Central memory CD8-positive, alpha-beta T cell (primary cell): ENCODE results near the gene GAGE10.
"Not testable (repeated sequence)": the region's sequence is repeated elsewhere in the genome, so short reads cannot be mapped to it uniquely, and the experiment has no call there.

Source experiments
- ATAC-seq: fragments of 150-1000 bp; cut with Tn5 transposase; replicated peaks from 2 replicates; pipeline ENCODE4 v1.10.0; 2022; ENCODE audit warnings: mild to moderate bottlenecking, moderate FRiP score, moderate number of reproducible peaks; ENCODE audit not compliant: poor library complexity, severe bottlenecking; ENCODE audit errors: extremely low read depth
- DNase-seq, 2 donors: peaks; one replicate each; pipeline ENCODE4 v3.0.0; 2021; ENCODE audit warnings: low spot score in 2 of 2
- H3K27ac Mint-ChIP-seq: one replicate; pipeline ENCODE4 v1.8.0; 2022; ENCODE audit warnings: low read depth, mild to moderate bottlenecking, moderate library complexity, mixed read lengths
- H3K27me3 Mint-ChIP-seq: one replicate; pipeline ENCODE4 v1.8.0; 2022; ENCODE audit warnings: mixed read lengths
- H3K36me3 Mint-ChIP-seq: one replicate; pipeline ENCODE4 v1.8.0; 2022; ENCODE audit warnings: mild to moderate bottlenecking, moderate library complexity, mixed read lengths; ENCODE audit not compliant: insufficient read depth
- H3K4me1 Mint-ChIP-seq: one replicate; pipeline ENCODE4 v1.8.0; 2022; ENCODE audit warnings: mixed read lengths
- H3K4me3 Mint-ChIP-seq: one replicate; pipeline ENCODE4 v1.8.0; 2022; ENCODE audit warnings: mild to moderate bottlenecking, moderate library complexity, mixed read lengths
- H3K9me3 Mint-ChIP-seq: one replicate; pipeline ENCODE4 v1.8.0; 2022; ENCODE audit warnings: mixed read lengths

GAGE10 gene

GRCh38 chrX:49284212-49284611, 19.2 kb upstream of the GAGE10 start:
- peak overlapping the region; percentile 62 for H3K27ac Mint-ChIP-seq
- H3K4me1 Mint-ChIP-seq, result peaks cover 21% of the 10 kb centered on the region
- peaks cover 7% of the 10 kb centered on the region for H3K36me3 Mint-ChIP-seq
- no peak for DNase-seq
- ATAC-seq, result no peak
- H3K27me3 Mint-ChIP-seq, result no peaks in the 10 kb centered on the region
- H3K4me3 Mint-ChIP-seq, result no peak overlapping the region
- H3K9me3 Mint-ChIP-seq, result no peaks in the 10 kb centered on the region

- no peaks in the 10 kb centered on the region for H3K9me3 Mint-ChIP-seq
- H3K36me3 Mint-ChIP-seq, result peaks cover 4% of the 10 kb centered on the region
- no peak overlapping the region for H3K27ac Mint-ChIP-seq
- H3K4me1 Mint-ChIP-seq, result peaks cover 21% of the 10 kb centered on the region
- no peak for DNase-seq
- H3K4me3 Mint-ChIP-seq, result no peak overlapping the region
- no peak for ATAC-seq
- no peaks in the 10 kb centered on the region for H3K27me3 Mint-ChIP-seq
Measured at GRCh38 chrX:49286136-49286535, 17.3 kb upstream of the GAGE10 start.

- H3K4me1 Mint-ChIP-seq, result peaks cover 22% of the 10 kb centered on the region
- H3K27ac Mint-ChIP-seq, result no peak overlapping the region
- no peak overlapping the region for H3K4me3 Mint-ChIP-seq
- no peaks in the 10 kb centered on the region for H3K27me3 Mint-ChIP-seq
- H3K9me3 Mint-ChIP-seq, result no peaks in the 10 kb centered on the region
- no peak for ATAC-seq
- H3K36me3 Mint-ChIP-seq, result peaks cover 4% of the 10 kb centered on the region
- no peak for DNase-seq
Measured at GRCh38 chrX:49286581-49286980, 16.9 kb upstream of the GAGE10 start.

DNA sequence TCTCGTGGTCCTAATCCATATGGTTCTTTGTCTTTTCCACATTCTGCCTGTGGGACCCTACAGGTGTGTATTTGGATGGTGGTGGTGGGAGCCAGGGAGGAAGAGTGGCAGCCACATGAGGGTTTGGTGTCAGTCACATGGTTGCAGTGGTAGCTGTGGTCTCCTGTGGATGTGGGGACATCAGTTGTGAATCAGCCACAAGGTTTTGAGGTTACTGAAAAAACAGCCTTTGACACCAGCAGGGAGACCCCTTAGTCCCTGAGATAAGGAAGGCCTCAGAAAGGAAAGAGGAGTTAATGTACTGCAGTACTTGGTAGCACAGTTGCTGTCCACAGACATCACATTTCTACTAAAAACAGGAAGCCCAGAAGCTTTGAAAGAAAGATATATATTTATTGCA, 15.8 kb upstream of the GAGE10 start:
- ATAC-seq (no peak), DNase-seq (no peak)
- Mint-ChIP-seq H3K4me1 (peaks cover 23% of the 10 kb centered on the region), H3K9me3 (no peaks in the 10 kb centered on the region), H3K36me3 (peaks cover 4% of the 10 kb centered on the region), H3K27me3 (no peaks in the 10 kb centered on the region), H3K27ac (no peak overlapping the region), H3K4me3 (no peak overlapping the region)

- H3K27ac Mint-ChIP-seq, result no peak overlapping the region
- no peaks in the 10 kb centered on the region for H3K9me3 Mint-ChIP-seq
- no peak for DNase-seq
- peaks cover 23% of the 10 kb centered on the region for H3K4me1 Mint-ChIP-seq
- no peak overlapping the region for H3K4me3 Mint-ChIP-seq
- no peaks in the 10 kb centered on the region for H3K27me3 Mint-ChIP-seq
- no peaks in the 10 kb centered on the region for H3K36me3 Mint-ChIP-seq
- no peak for ATAC-seq
Measured at GRCh38 chrX:49290215-49290614, 13.2 kb upstream of the GAGE10 start.

- Mint-ChIP-seq H3K4me3 (no peak overlapping the region), H3K36me3 (no peaks in the 10 kb centered on the region), H3K27ac (peak overlapping the region; percentile 68), H3K9me3 (no peaks in the 10 kb centered on the region), H3K27me3 (no peaks in the 10 kb centered on the region), H3K4me1 (peaks cover 23% of the 10 kb centered on the region)
- ATAC-seq, result peak; percentile 64
- DNase-seq, result peak; percentile 57
Measured at GRCh38 chrX:49291615-49292337, 11.7 kb upstream of the GAGE10 start.

DNA sequence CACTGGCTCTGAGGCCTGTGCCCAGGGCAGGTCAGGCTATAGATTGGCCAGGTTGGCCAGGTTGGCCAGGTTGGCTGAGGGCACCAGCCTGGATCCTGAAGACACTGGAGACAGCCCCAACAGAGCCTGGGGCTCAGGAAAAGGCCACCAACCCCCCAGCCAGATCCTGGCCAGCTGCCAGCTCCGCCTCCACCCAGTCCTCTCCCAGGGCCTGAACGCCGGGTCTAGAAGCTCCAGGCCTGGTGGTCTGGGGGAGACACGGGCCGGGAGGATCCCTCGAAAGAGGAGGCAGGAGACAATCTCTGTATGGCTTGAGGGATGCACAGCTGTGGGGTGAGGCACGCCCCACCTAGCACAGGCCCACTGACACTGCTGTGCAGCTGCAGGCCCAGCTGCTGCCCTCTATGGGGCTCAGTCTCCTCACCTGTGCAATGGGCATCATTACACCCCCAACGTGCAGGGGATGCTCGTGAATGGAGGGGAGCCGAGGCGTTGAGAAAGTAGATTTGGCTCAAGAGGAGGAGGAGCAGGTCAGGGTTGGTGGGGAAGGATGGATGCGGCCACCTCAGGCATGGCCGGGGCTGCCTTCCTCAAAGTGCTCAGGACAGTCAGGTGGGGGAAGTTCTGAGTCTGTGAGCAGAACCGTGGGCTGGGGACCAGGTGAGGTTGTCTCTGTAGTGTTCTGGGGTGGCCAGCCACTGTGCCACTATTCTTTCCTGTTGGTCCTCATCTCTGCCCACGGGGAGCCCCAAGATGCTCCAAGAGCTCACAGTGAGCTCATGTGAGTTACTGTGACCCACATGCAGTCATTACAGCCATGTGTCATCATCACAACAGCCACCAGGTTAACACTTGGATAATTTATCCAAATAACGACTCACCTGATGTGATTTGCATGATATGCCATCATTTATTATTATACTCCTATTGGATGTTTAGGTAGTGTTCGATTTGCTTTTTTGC, 10.8 kb upstream of the GAGE10 start:
- no peaks in the 10 kb centered on the region for H3K27me3 Mint-ChIP-seq
- H3K4me1 Mint-ChIP-seq, result peaks cover 19% of the 10 kb centered on the region
- DNase-seq (no peak), ATAC-seq (no peak)
- no peaks in the 10 kb centered on the region for H3K36me3 Mint-ChIP-seq
- H3K4me3 Mint-ChIP-seq, result no peak overlapping the region
- no peaks in the 10 kb centered on the region for H3K9me3 Mint-ChIP-seq
- peak overlapping the region; percentile 68 for H3K27ac Mint-ChIP-seq

- not testable (repeated sequence) for H3K27ac Mint-ChIP-seq, H3K4me1 Mint-ChIP-seq, H3K9me3 Mint-ChIP-seq, ATAC-seq, H3K4me3 Mint-ChIP-seq, DNase-seq, H3K36me3 Mint-ChIP-seq, H3K27me3 Mint-ChIP-seq
Measured at GRCh38 chrX:49299293-49299692, 4.2 kb upstream of the GAGE10 start.

- Mint-ChIP-seq H3K36me3 (peaks cover 2% of the 10 kb centered on the region), H3K27me3 (no peaks in the 10 kb centered on the region)
- ATAC-seq, result no peak
Measured at GRCh38 chrX:49300703-49301102, 2.7 kb upstream of the GAGE10 start.

DNA sequence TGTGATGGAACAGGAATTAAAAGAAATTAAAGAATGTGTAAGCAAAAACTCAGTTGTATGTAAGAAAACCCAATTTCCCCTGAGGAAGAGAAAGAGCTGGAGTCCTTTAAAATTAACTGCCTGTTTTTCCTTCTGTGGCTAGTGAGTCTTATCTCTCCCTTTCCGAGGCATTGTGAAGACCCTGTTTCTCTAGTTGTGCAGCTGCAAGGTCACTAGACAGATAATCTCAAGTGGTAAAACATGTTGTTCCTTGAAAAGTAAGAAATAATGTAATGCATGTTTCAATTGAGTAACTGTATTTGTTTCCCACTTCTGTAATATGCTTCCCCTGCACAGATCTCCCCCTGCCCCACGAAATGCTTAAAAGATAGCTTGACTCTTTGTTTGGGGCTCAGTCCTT, 4.3 kb downstream of the GAGE10 start:
- not testable (repeated sequence) for ATAC-seq, DNase-seq, H3K9me3 Mint-ChIP-seq, H3K36me3 Mint-ChIP-seq, H3K27me3 Mint-ChIP-seq
- H3K4me1 Mint-ChIP-seq, result peaks cover 21% of the 10 kb centered on the region
- peak overlapping the region; percentile 89 for H3K27ac Mint-ChIP-seq
- H3K4me3 Mint-ChIP-seq, result peak overlapping the region; percentile 75

More at GRCh38 chrX:49300703-49301102, 2.7 kb upstream of the GAGE10 start:
- Mint-ChIP-seq H3K9me3 (no peaks in the 10 kb centered on the region), H3K27ac (no peak overlapping the region), H3K4me3 (no peak overlapping the region), H3K4me1 (no peaks in the 10 kb centered on the region)
- DNase-seq, result no peak

- Mint-ChIP-seq H3K36me3 (peaks cover 7% of the 10 kb centered on the region), H3K27me3 (no peaks in the 10 kb centered on the region), H3K4me3 (peak overlapping the region; percentile 75), H3K27ac (peak overlapping the region; percentile 89), H3K4me1 (peaks cover 21% of the 10 kb centered on the region), H3K9me3 (no peaks in the 10 kb centered on the region)
- DNase-seq, result no peak
- peak; percentile 52 for ATAC-seq
Measured at GRCh38 chrX:49308604-49309269, 5.3 kb downstream of the GAGE10 start.

DNA sequence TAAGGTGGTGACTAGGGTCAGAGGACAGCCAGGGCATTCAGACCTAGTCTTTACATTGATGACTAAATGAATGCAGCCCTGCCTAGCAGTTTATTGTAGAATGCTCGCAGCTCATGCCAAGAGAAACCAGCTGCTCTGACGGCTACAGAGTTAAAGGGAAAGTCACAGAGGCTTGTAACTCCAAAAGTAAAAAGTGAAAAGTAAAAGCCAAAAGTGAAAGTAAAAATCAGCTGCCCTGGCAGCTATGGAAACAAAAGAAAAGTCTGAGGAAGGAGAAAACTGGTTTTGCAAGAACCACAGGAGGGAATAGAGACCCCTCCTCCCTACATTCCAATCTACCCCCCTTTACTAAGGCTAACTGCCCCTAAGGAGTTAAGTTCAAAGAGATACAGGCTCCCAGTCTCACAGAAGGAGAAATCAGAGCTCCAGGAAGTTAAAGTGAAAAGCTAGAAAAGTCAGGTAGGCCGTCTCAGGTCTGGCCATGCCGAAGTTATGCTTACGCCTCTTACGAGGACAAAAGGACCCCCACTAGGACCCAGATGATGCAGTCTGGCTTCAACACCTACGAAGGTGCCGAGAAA, 6.0 kb downstream of the GAGE10 start:
- DNase-seq (no peak), ATAC-seq (peak; percentile 77)
- Mint-ChIP-seq H3K27ac (peak overlapping the region; percentile 89), H3K4me1 (peaks cover 21% of the 10 kb centered on the region), H3K4me3 (peak overlapping the region; percentile 75), H3K36me3 (peaks cover 7% of the 10 kb centered on the region), H3K9me3 (no peaks in the 10 kb centered on the region), H3K27me3 (no peaks in the 10 kb centered on the region)
